Measurements from ENCODE around the gene CASKIN1.

DNA sequence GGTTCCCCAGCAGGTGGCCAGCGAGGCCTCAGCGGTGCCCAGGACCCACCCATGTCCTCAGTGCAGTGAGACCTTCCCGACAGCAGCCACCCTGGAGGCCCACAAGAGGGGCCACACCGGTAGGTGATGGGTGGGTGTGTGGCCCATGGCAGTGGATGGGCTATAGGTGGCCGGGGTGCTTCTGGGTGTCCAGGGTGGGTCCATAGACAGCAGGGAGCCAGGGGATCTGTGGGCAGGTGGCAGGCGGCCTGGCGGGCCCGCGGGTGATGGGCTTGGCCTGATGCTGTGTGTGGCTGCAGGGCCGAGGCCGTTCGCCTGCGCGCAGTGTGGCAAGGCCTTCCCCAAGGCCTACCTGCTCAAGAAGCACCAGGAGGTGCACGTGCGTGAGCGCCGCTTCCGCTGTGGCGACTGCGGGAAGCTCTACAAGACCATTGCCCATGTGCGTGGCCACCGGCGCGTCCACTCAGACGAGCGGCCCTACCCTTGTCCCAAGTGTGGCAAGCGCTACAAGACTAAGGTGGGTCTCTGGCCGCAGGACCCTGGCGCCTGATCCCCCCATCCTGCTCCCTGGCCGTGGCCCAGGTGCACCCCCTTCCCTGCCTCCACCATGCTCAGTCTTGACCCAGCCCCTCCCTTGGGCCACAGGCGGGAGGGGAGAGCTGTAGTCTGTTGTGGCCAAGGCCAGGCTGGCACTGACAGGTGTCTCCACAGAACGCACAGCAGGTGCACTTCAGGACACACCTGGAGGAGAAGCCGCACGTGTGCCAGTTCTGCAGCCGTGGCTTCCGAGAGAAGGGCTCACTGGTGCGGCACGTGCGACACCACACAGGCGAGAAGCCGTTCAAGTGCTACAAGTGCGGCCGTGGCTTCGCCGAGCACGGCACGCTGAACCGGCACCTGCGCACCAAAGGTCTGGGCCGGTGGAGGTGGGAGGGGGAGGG, 37.7 kb upstream of the CASKIN1 start:
- TF ChIP-seq, protein P1, sequence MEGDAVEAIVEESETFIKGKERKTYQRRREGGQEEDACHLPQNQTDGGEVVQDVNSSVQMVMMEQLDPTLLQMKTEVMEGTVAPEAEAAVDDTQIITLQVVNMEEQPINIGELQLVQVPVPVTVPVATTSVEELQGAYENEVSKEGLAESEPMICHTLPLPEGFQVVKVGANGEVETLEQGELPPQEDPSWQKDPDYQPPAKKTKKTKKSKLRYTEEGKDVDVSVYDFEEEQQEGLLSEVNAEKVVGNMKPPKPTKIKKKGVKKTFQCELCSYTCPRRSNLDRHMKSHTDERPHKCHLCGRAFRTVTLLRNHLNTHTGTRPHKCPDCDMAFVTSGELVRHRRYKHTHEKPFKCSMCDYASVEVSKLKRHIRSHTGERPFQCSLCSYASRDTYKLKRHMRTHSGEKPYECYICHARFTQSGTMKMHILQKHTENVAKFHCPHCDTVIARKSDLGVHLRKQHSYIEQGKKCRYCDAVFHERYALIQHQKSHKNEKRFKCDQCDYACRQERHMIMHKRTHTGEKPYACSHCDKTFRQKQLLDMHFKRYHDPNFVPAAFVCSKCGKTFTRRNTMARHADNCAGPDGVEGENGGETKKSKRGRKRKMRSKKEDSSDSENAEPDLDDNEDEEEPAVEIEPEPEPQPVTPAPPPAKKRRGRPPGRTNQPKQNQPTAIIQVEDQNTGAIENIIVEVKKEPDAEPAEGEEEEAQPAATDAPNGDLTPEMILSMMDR (IDR thresholded peaks at IDR 0.05) = no peak
- TF ChIP-seq SIN3A (IDR thresholded peaks at IDR 0.05; ENCODE audit: borderline replicate concordance, insufficient read depth, low read depth, low read length) = no peak
- TF ChIP-seq POLR2AphosphoS5 (IDR thresholded peaks at IDR 0.05; ENCODE audit: low read depth, low read length) = no peak
- TF ChIP-seq TCF7L2 (IDR thresholded peaks at IDR 0.05; ENCODE audit: low read depth, low read length) = no peak

Measured in Panc1 (cell line).